PFSK-1 (cell line): ENCODE data around the gene ATXN1.

Experiments used
- FOXP2 ChIP-seq: optimal IDR thresholded peaks from 2 replicates; pipeline ENCODE3; 2011; ENCODE audit warnings: borderline replicate concordance, control low read depth, inconsistent platforms; ENCODE audit not compliant: insufficient read depth; ENCODE audit errors: extremely low read length, extremely low read depth
- POLR2AphosphoS5 ChIP-seq: IDR thresholded peaks from 2 replicates; pipeline ENCODE4 v1.6.1; 2012; ENCODE audit warnings: low read depth, mild to moderate bottlenecking, control low read depth, low read length, moderate library complexity
- SIN3A ChIP-seq: IDR thresholded peaks from 2 replicates; pipeline ENCODE4 v1.6.1; 2012; ENCODE audit warnings: mild to moderate bottlenecking, low read length, moderate library complexity, borderline replicate concordance; ENCODE audit not compliant: insufficient read depth
- TAF1 ChIP-seq: IDR thresholded peaks from 2 replicates; pipeline ENCODE4 v1.6.1; 2012; ENCODE audit warnings: low read length, control low read depth, borderline replicate concordance; ENCODE audit not compliant: insufficient read depth
- TF ChIP-seq, protein P1 (sequence below), 2 experiments: IDR thresholded peaks; 2 replicates each; pipeline versions ENCODE4 v1.6.1 to v1.8.0; 2011 to 2012; ENCODE audit warnings: low read depth in 2 of 2, low read length in 2 of 2, control low read depth in 1 of 2, inconsistent platforms in 1 of 2, mild to moderate bottlenecking in 1 of 2, moderate library complexity in 1 of 2; ENCODE audit not compliant: insufficient read depth in 1 of 2

The ATXN1 gene

GRCh38 chr6:16277101-16277981 is 483.9 kb downstream of the ATXN1 start:
- peak; percentile 69 for TF ChIP-seq FOXP2
- TF ChIP-seq TAF1, result no peak
- TF ChIP-seq POLR2AphosphoS5, result no peak
- TF ChIP-seq, protein P1, sequence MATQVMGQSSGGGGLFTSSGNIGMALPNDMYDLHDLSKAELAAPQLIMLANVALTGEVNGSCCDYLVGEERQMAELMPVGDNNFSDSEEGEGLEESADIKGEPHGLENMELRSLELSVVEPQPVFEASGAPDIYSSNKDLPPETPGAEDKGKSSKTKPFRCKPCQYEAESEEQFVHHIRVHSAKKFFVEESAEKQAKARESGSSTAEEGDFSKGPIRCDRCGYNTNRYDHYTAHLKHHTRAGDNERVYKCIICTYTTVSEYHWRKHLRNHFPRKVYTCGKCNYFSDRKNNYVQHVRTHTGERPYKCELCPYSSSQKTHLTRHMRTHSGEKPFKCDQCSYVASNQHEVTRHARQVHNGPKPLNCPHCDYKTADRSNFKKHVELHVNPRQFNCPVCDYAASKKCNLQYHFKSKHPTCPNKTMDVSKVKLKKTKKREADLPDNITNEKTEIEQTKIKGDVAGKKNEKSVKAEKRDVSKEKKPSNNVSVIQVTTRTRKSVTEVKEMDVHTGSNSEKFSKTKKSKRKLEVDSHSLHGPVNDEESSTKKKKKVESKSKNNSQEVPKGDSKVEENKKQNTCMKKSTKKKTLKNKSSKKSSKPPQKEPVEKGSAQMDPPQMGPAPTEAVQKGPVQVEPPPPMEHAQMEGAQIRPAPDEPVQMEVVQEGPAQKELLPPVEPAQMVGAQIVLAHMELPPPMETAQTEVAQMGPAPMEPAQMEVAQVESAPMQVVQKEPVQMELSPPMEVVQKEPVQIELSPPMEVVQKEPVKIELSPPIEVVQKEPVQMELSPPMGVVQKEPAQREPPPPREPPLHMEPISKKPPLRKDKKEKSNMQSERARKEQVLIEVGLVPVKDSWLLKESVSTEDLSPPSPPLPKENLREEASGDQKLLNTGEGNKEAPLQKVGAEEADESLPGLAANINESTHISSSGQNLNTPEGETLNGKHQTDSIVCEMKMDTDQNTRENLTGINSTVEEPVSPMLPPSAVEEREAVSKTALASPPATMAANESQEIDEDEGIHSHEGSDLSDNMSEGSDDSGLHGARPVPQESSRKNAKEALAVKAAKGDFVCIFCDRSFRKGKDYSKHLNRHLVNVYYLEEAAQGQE (IDR thresholded peaks at IDR 0.05; ENCODE audit: insufficient read depth in 1 of 2, low read depth in 2 of 2, low read length in 2 of 2), result no peak
- TF ChIP-seq SIN3A, result no peak

GRCh38 chr6:16274885-16275589 is 486.2 kb downstream of the ATXN1 start:
- TF ChIP-seq TAF1, result no peak
- TF ChIP-seq, protein P1 (IDR thresholded peaks at IDR 0.05; ENCODE audit: insufficient read depth in 1 of 2, low read depth in 2 of 2, low read length in 2 of 2), result no peak
- TF ChIP-seq POLR2AphosphoS5, result no peak
- no peak for TF ChIP-seq FOXP2
- TF ChIP-seq SIN3A, result no peak

DNA sequence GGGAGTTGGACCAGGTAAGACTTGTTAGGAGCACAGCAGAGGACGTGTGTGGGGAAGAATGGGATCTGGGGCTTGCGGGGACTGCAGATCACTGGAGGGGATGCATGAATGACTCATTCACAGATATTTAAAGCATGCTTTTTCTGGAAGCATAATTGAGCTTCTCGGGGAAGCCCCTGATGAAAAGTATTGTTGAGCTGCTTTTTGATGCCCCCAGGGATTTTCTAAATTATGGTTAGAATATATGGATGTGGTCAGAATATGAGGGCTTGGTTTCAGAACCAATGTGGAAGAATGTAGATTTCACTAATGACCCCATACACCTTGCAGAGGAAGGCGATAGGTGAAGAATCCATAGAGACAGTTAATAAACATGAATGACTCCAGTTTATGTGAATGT is 486.8 kb downstream of the ATXN1 start:
- TF ChIP-seq POLR2AphosphoS5 (no peak), FOXP2 (no peak)
- TF ChIP-seq, protein P1 (IDR thresholded peaks at IDR 0.05; ENCODE audit: insufficient read depth in 1 of 2, low read depth in 2 of 2, low read length in 2 of 2), result no peak

- no peak for TF ChIP-seq TAF1
- TF ChIP-seq, protein P1 (IDR thresholded peaks at IDR 0.05; ENCODE audit: insufficient read depth in 1 of 2, low read depth in 2 of 2, low read length in 2 of 2), result no peak
- no peak for TF ChIP-seq FOXP2
- TF ChIP-seq SIN3A, result no peak
- TF ChIP-seq POLR2AphosphoS5, result no peak
These were observed 488.0 kb downstream of the ATXN1 start for GRCh38 chr6:16273256-16273655.
